ENCODE measurements around the gene PROC. TPM values are rescaled to one million over a fixed set of nuclear protein-coding genes. Genes with fewer than 3 reads are reported as not detected.

Gene PROC
- total RNA-seq, 2 experiments from 2014 or later = not detected

DNA sequence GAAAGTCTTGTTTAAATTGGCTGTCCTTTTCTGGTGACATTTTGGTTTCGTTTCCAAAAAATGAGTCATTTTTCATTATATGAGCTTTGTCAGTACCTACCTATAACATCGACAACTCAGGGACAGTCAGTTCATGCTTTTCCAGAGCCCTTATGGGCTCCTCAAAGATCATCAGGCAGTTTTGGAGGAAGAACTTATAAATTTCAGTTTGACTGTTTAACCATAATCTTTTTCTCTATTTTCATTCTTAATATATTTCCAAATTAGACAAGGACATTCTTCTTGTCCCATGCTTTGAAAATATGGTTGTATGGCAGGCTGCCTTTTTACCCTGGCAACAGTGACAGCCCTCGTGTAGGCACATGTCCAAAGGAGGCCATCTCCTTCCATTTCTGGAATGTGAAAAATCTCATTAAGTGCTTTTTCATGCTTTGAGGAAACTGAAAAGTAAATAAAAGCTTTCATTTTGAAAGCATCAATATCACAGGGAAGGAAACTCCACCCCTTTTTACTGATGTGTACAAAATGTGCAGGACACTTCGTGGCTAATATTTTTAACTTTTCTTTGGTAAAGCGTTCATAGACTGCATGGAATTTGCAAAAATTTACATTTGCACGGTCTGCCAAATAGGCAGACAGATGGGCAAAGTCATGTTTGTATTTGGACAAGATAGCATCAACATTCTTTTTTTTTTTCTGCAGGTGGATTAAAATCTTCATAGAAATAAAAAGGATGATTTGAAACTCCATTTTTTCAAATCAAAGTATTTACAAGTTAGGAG lies 7.2 kb upstream of the PROC start:
- no peaks in the 10 kb centered on the region for H3K36me3 Mint-ChIP-seq (ENCODE audit: low read depth)
- peak overlapping the region; percentile 96 for H3K27ac Mint-ChIP-seq
- peak; percentile 30 for DNase-seq
- H3K4me3 Mint-ChIP-seq = peak overlapping the region; percentile 68
- H3K4me1 Mint-ChIP-seq = peaks cover 36% of the 10 kb centered on the region
- H3K27me3 Mint-ChIP-seq = peaks cover 13% of the 10 kb centered on the region
- H3K9me3 Mint-ChIP-seq = no peaks in the 10 kb centered on the region
- ChIA-PET POLR2A (interaction anchor here (0.8 to 2.8 kb wide), 8 partner anchors 12 to 680 kb away, joined by 3 to 27 read pairs (median 4); partner anchors contain the start of genes MAP3K2 and UGGT1), CTCF (interaction anchor here (0.6 to 1.4 kb wide), 3 partner anchors 14 to 116 kb away, joined by 3 read pairs; partner anchors contain the start of gene IWS1)

DNA sequence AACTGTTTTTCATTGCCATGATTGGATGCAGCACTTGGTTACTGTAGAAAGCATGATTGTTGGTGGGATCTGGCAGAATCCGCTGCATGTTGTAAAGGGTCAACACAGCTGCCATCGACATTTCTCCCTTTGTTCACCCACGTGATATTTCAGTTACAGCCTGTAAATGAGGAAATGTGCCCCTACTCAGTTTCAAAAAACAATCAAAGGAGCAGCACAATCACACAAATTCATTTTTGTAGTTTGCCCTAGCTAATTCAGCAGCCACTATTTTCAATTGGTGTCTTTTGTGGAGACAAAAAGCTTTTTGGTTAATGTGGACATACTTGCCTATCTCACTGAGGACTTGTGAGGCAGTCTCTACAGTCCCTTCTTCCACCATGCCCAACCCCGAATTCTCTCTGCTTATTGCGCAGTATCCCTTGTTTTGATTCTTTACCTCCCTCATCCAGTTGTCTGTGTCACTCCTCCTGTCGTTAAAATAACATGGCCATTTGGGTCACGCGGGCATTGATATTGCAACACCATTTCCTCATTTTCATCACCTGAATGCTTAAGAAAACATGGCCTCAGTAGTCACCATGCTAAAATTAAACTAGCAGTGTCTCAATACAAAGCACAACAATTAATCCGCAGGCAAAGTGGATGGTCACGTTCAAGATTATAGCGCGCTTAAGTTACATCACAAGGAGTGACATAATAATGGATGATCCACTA lies 6.4 kb upstream of the PROC start:
- peak overlapping the region; percentile 96 for H3K27ac Mint-ChIP-seq

DNA sequence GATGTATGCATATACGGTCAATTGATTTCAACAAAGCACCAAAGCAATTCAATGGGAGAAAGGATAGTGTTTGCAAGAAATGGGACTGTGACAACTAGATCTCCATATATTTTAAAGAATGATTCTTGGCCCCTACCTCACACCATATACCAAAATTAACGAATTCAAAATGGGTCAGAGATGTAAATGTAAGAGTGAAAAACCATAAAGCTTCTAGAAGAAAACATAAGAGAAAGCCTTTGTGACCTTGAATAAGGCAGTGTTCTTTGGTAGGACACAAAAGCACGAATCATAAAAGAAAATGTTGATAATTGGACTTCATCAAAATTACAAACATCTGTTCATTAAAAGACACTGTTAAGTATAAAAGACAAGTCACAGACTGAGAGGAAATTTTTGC lies 5.0 kb upstream of the PROC start:
- Mint-ChIP-seq H3K4me3 (no peak overlapping the region), H3K27ac (no peak overlapping the region), H3K27me3 (peaks cover 26% of the 10 kb centered on the region), H3K9me3 (no peaks in the 10 kb centered on the region), H3K4me1 (peaks cover 46% of the 10 kb centered on the region), H3K36me3 (ENCODE audit: low read depth) (no peaks in the 10 kb centered on the region)
- POLR2A ChIA-PET = interaction anchor here (1.0 to 3.7 kb wide), 4 partner anchors 10 to 263 kb away, joined by 3 to 14 read pairs (median 4); partner anchors contain the start of gene MAP3K2
- no peak for DNase-seq
- CTCF ChIA-PET = no interaction called here

More for the DNA sequence above, 6.4 kb upstream of the PROC start:
- H3K36me3 Mint-ChIP-seq (ENCODE audit: low read depth) = no peaks in the 10 kb centered on the region
- ChIA-PET POLR2A (interaction anchor here (1.0 to 2.8 kb wide), 6 partner anchors 11 to 679 kb away, joined by 3 to 27 read pairs (median 4); partner anchors contain the start of genes MAP3K2 and UGGT1), CTCF (interaction anchor here (1.4 kb wide), 1 partner anchor 115 kb away, joined by 3 read pairs; the partner anchor contains the start of gene IWS1)
- no peaks in the 10 kb centered on the region for H3K9me3 Mint-ChIP-seq
- no peak for DNase-seq
- H3K4me1 Mint-ChIP-seq = peaks cover 43% of the 10 kb centered on the region
- H3K27me3 Mint-ChIP-seq = peaks cover 15% of the 10 kb centered on the region
- no peak overlapping the region for H3K4me3 Mint-ChIP-seq

DNA sequence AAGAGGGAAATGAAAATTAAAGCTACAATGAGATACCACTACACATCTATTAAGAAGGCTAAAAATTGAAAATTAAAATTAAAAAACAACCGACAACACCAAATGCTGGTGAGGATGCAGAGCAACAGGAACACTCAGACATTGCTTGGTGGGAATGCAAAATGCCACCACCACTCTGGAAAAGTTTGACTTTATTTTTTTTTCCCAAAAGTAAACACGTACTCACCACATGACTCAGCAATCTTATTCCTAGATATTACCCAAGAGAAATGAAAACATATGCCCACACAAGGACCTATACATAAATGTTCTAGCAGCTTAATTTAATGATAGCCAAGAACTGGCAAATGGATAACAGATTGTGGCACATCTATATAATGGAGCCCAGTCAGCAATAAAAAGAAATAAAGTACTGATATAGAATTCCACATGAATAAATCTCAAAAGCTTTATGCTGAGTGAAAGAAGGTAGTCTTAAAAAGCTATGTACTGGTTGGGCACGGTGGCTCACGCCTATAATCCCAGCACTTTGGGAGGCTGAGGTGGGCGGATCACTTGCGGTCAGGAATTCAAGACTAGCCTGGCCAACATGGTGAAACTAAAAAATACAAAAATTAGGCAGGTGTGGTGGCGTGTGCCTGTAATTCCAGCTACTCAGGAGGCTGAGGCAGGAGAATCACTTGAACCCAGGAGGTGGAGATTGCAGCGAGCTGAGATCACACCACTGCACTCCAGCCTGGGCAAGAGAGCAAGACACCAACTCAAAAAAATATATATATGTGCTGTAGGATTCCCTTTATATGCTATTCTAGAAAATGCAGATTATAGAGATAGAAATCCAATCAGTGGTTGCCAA lies 4.2 kb upstream of the PROC start:
- Mint-ChIP-seq H3K36me3 (ENCODE audit: low read depth) (no peaks in the 10 kb centered on the region), H3K9me3 (no peaks in the 10 kb centered on the region), H3K27me3 (peaks cover 29% of the 10 kb centered on the region), H3K27ac (no peak overlapping the region), H3K4me1 (peaks cover 43% of the 10 kb centered on the region), H3K4me3 (no peak overlapping the region)
- ChIA-PET POLR2A (interaction anchor here (1.0 to 3.7 kb wide), 5 partner anchors 9 to 263 kb away, joined by 3 to 14 read pairs (median 4); partner anchors contain the start of gene MAP3K2), CTCF (interaction anchor here (1.9 kb wide), 1 partner anchor 90 kb away, joined by 6 read pairs; no protein-coding TSS in a partner anchor)
- DNase-seq = no peak

DNA sequence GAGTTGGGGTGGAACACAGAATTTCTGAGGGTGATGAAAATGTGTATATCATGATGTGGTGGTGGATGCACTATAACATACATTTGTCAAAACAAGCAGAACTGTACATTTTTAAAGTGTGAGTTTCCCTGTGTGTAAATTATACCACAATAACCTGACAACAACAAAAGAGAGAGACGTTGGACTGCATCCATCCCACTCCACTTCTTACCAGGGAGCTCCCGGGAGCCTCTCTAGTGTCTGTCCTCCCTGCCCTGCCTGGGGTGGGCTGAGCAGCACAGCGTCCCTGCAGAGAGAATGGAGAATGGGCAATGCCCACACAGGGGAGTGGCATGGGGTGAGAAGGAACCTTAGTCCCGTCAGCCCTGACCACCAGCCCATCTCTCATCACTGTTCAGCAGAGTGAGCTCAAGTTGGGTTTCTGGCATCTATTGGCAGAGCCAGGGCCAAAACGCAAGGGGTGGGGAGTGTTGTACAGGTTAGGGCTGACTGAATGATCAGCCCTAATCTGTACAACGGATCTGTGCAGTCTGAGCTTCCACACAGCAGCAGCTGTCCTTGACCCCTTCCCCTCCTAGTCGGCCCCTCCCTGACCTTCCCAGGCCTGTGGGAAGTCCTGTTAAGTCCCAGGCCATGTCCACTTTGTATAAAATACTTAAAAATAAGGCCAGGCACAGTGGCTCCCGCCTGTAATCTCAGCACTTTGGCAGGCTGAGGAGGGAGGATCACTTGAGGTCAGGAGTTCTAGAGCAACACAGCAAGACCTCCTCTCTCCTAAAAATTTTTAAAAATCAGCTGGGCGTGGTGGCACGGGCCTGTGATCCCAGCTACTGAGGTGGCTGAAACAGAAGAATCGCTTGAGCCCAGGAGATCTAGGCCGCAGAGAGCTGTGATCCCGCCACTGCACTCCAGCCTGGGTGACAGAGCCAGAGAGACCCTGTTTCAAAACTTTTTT lies 3.3 kb upstream of the PROC start:
- ChIA-PET CTCF (interaction anchor here (0.6 to 1.9 kb wide), 6 partner anchors 11 to 92 kb away, joined by 3 to 6 read pairs (median 5); no protein-coding TSS in a partner anchor), POLR2A (interaction anchor here (1.3 to 3.7 kb wide), 3 partner anchors 8 to 104 kb away, joined by 4 to 14 read pairs (median 5); partner anchors contain the start of gene MAP3K2)
- no peak overlapping the region for H3K4me3 Mint-ChIP-seq
- H3K27ac Mint-ChIP-seq = no peak overlapping the region
- H3K36me3 Mint-ChIP-seq (ENCODE audit: low read depth) = no peaks in the 10 kb centered on the region
- H3K27me3 Mint-ChIP-seq = peaks cover 31% of the 10 kb centered on the region
- no peak for DNase-seq
- no peaks in the 10 kb centered on the region for H3K9me3 Mint-ChIP-seq
- peaks cover 42% of the 10 kb centered on the region for H3K4me1 Mint-ChIP-seq

DNA sequence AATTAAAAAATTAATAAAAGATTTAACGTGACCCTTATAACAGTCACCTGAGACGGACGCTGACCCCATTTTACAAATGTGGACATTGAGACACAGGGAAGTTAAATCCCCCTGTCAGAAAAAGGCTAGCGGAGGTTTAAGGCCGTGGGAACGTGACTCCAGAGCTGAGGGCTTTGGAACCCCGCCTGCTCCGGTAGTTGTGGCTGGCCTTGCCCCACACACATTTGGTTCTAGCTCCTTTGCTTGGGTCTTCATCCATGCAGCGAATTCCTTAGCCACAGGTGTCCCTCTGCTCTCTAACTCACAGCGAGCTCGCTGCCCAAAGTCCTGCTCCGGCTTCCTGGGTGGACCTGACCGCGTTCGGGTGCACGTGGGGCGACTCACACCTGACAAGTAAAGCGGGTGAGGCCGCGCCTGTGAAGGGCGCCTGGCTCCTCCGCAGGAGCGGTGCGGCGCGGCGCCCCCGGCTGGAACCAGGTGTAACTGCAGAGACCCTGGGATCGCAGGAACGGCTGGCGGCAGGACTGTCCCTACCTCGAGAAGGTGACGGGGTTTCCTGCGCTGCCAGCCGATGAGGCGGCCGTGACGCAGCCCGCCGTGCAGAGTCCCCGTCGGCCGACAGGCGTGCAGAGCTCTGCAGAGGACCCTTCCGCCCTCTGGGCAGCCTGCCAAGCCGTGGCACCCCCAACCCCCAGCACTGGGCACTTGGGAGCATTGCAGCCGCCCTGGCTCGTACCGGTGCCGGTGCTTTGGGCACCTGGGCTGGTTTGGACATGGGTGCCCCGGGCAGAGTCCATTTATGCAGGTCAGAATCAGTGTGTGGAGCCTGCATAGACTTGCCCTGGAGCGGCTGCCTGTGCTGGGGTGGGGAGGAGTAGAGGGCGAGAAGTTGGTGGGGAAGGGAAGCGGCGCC lies 2.4 kb upstream of the PROC start:
- H3K9me3 Mint-ChIP-seq = no peaks in the 10 kb centered on the region
- peaks cover 35% of the 10 kb centered on the region for H3K27me3 Mint-ChIP-seq
- H3K4me3 Mint-ChIP-seq = peak overlapping the region; percentile 59
- DNase-seq = peak; percentile 79
- ChIA-PET POLR2A (interaction anchor here (0.9 to 3.7 kb wide), 5 partner anchors 8 to 122 kb away, joined by 4 to 14 read pairs (median 6); partner anchors contain the start of genes ERCC3, IWS1 and MAP3K2), CTCF (interaction anchor here (0.6 to 1.9 kb wide), 8 partner anchors 10 to 91 kb away, joined by 3 to 6 read pairs (median 4); no protein-coding TSS in a partner anchor)
- peaks cover 34% of the 10 kb centered on the region for H3K4me1 Mint-ChIP-seq
- H3K36me3 Mint-ChIP-seq (ENCODE audit: low read depth) = no peaks in the 10 kb centered on the region
- H3K27ac Mint-ChIP-seq = no peak overlapping the region

DNA sequence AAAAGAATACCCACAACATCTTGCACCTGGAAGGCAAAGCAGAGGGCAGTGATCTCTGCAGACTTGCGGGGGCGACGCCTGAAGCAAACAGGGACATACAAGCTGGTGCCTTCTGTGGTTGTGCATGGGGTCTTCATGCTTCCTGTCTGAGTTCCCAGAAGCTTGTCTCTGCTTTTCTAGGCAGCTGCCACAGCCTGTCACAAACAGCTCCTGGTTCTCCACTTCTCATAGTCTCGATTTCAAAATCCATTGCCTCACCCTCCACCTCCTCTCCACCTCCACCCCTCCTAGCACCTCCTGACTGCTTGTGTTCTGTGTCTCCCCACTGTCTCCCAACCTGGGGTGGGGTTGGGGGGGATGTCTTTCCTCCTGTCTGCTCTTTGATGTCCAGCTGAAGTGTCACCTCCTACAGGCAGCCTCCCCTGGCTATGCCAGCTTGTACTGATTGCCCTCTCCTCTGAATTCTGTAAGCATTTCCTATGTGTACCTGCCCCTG lies 1.7 kb upstream of the PROC start:
- no peaks in the 10 kb centered on the region for H3K36me3 Mint-ChIP-seq (ENCODE audit: low read depth)
- ChIA-PET POLR2A (interaction anchor here (0.9 to 1.7 kb wide), 3 partner anchors 8 to 123 kb away, joined by 4 to 10 read pairs (median 6); partner anchors contain the start of genes ERCC3 and IWS1), CTCF (interaction anchor here (0.6 to 1.8 kb wide), 6 partner anchors 9 to 517 kb away, joined by 3 to 6 read pairs (median 4); no protein-coding TSS in a partner anchor)
- H3K4me1 Mint-ChIP-seq = peaks cover 27% of the 10 kb centered on the region
- peak overlapping the region; percentile 59 for H3K4me3 Mint-ChIP-seq
- DNase-seq = no peak
- no peaks in the 10 kb centered on the region for H3K9me3 Mint-ChIP-seq
- no peak overlapping the region for H3K27ac Mint-ChIP-seq
- peaks cover 42% of the 10 kb centered on the region for H3K27me3 Mint-ChIP-seq

DNA sequence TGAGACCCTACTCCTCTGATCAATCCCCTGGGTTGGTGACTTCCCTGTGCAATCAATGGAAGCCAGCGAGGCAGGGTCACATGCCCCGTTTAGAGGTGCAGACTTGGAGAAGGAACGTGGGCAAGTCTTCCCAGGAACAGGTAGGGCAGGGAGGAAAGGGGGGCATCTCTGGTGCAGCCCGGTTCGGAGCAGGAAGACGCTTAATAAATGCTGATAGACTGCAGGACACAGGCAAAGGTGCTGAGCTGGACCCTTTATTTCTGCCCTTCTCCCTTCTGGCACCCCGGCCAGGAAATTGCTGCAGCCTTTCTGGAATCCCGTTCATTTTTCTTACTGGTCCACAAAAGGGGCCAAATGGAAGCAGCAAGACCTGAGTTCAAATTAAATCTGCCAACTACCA lies 821 bp upstream of the PROC start:
- H3K4me3 Mint-ChIP-seq = no peak overlapping the region

DNA sequence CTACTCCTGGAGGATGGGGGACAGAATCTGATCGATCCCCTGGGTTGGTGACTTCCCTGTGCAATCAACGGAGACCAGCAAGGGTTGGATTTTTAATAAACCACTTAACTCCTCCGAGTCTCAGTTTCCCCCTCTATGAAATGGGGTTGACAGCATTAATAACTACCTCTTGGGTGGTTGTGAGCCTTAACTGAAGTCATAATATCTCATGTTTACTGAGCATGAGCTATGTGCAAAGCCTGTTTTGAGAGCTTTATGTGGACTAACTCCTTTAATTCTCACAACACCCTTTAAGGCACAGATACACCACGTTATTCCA lies 844 bp downstream of the PROC start:
- Mint-ChIP-seq H3K9me3 (no peaks in the 10 kb centered on the region), H3K27me3 (peaks cover 54% of the 10 kb centered on the region), H3K4me1 (peaks cover 34% of the 10 kb centered on the region), H3K4me3 (no peak overlapping the region), H3K36me3 (ENCODE audit: low read depth) (no peaks in the 10 kb centered on the region), H3K27ac (no peak overlapping the region)
- ChIA-PET CTCF (no interaction called here), POLR2A (interaction anchor here (1.1 kb wide), 1 partner anchor 20 kb away, joined by 3 read pairs; no protein-coding TSS in a partner anchor)
- DNase-seq = no peak

More for the DNA sequence above, 821 bp upstream of the PROC start:
- Mint-ChIP-seq H3K9me3 (no peaks in the 10 kb centered on the region), H3K27me3 (peaks cover 49% of the 10 kb centered on the region), H3K36me3 (ENCODE audit: low read depth) (no peaks in the 10 kb centered on the region), H3K27ac (no peak overlapping the region), H3K4me1 (peaks cover 25% of the 10 kb centered on the region)
- ChIA-PET POLR2A (interaction anchor here (1.7 kb wide), 1 partner anchor 109 kb away, joined by 6 read pairs; the partner anchor contains the start of gene IWS1), CTCF (interaction anchor here (0.9 to 1.1 kb wide), 2 partner anchors 32 to 61 kb away, joined by 3 to 4 read pairs; no protein-coding TSS in a partner anchor)
- no peak for DNase-seq

DNA sequence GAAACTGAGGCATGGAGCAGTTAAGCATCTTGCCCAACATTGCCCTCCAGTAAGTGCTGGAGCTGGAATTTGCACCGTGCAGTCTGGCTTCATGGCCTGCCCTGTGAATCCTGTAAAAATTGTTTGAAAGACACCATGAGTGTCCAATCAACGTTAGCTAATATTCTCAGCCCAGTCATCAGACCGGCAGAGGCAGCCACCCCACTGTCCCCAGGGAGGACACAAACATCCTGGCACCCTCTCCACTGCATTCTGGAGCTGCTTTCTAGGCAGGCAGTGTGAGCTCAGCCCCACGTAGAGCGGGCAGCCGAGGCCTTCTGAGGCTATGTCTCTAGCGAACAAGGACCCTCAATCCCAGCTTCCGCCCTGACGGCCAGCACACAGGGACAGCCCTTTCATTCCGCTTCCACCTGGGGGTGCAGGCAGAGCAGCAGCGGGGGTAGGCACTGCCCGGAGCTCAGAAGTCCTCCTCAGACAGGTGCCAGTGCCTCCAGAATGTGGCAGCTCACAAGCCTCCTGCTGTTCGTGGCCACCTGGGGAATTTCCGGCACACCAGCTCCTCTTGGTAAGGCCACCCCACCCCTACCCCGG lies 1.3 kb downstream of the PROC start:
- Mint-ChIP-seq H3K4me3 (no peak overlapping the region), H3K4me1 (peaks cover 34% of the 10 kb centered on the region), H3K9me3 (no peaks in the 10 kb centered on the region), H3K36me3 (ENCODE audit: low read depth) (no peaks in the 10 kb centered on the region), H3K27me3 (peaks cover 57% of the 10 kb centered on the region), H3K27ac (no peak overlapping the region)
- DNase-seq = no peak
- POLR2A ChIA-PET = interaction anchor here (1.1 kb wide), 1 partner anchor 20 kb away, joined by 3 read pairs; no protein-coding TSS in a partner anchor
- CTCF ChIA-PET = no interaction called here
